Gastroesophageal sphincter (tissue), 4 donors: ENCODE measurements around the gene ALKBH6. TPM values are rescaled to one million over a fixed set of nuclear protein-coding genes. Genes with fewer than 3 reads are reported as not detected.

Source experiments
- ATAC-seq: fragments of 150-250 bp; one replicate; pipeline ENCODE4 v1.9.1; 2016; ENCODE audit warnings: mild to moderate bottlenecking, moderate library complexity
- H3K27ac ChIP-seq, 4 donors: fragments of 200-600 bp; sonication (generic) in 3 of 4; 1 replicate in 3 of 4; 2 replicates in 1 of 4; pipeline ENCODE4 v1.5.1; 2016 to 2019
- H3K27me3 ChIP-seq: fragments of 200-600 bp; sonication (generic); one replicate; pipeline ENCODE4 v1.5.1; 2019
- H3K36me3 ChIP-seq, 2 donors: fragments of 200-600 bp; sonication (generic); one replicate each; pipeline ENCODE4 v1.5.1; 2019; ENCODE audit warnings: control low read depth in 1 of 2
- H3K4me1 ChIP-seq, 3 donors: fragments of 200-600 bp; sonication (generic); 1 replicate in 2 of 3; 2 replicates in 1 of 3; pipeline ENCODE4 v1.5.1; 2016 to 2019; ENCODE audit warnings: control low read depth in 2 of 3
- H3K4me3 ChIP-seq, 2 donors: fragments of 200-600 bp; sonication (generic); one replicate each; pipeline ENCODE4 v1.5.1; 2019; ENCODE audit warnings: mild to moderate bottlenecking in 1 of 2, moderate library complexity in 1 of 2
- H3K9me3 ChIP-seq, 3 donors: fragments of 200-600 bp; sonication (generic); one replicate each; pipeline ENCODE4 v1.5.1; 2017 to 2019; ENCODE audit warnings: control low read depth in 2 of 3
- EP300 ChIP-seq: sonication (generic); formaldehyde crosslinking; IDR thresholded peaks from one replicate; pipeline ENCODE4 v1.6.1; 2017; ENCODE audit warnings: antibody characterized with exemption, mild to moderate bottlenecking
- POLR2A ChIP-seq, 2 donors: fragments of 450-650 bp; IDR thresholded peaks; one replicate each; pipeline ENCODE4 v1.6.1; 2017; ENCODE audit warnings: antibody characterized with exemption in 2 of 2, mild to moderate bottlenecking in 2 of 2, moderate library complexity in 1 of 2
- POLR2AphosphoS5 ChIP-seq: sonication (generic); formaldehyde crosslinking; IDR thresholded peaks from one replicate; pipeline ENCODE4 v1.6.1; 2017; ENCODE audit warnings: antibody characterized with exemption
- WGBS, 2 donors: methylation state at CpG; one replicate each; pipeline ENCODE4 v1.1.5; 2018; ENCODE audit warnings: low coverage in 1 of 2; 5-methylcytosine and 5-hydroxymethylcytosine counted together
- total RNA-seq, 4 donors: library from RNA; depleted of rRNA; stranded (reverse); fragments of >200 nt; gene quantifications; one replicate each; pipeline ENCODE4 v1.1.0, GENCODE V29; 2016
- TF ChIP-seq, protein P1 (sequence below), 4 experiments: fragments of 200-600 bp in 2 of 4; fragments of 450-650 bp in 2 of 4; sonication (generic) in 1 of 4; IDR thresholded peaks; one replicate each; pipeline ENCODE4 v1.5.1; 2017 to 2019; ENCODE audit warnings: antibody characterized with exemption in 4 of 4, mild to moderate bottlenecking in 2 of 4, moderate library complexity in 2 of 4

Gene ALKBH6
- total RNA-seq, 4 donors from 2014 or later: 10.7 to 38.3 (median 25.3) TPM

DNA sequence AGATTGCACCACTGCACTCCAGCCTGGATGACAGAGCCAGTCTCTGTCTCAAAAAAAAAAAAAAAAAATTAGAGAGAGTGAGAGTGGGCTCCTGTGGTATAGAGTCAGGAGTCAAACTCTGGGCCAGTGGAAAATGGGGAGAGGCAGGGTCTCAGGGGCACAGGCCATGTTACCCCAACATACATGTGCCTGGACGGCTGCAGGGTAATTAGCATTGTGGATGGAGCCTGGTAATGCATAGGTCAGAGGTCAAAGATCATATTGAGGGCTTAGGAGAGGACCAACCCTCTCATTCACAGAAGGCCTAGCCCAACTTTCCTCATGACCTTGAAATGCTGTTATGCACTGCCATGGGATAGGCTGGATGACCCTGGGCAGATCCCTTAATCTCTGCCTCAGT is 11.5 kb upstream of the ALKBH6 start:
- no peak for ATAC-seq
- H3K4me3 ChIP-seq: no peak overlapping the region
- no peaks in the 10 kb centered on the region for H3K27me3 ChIP-seq
- no peaks in the 10 kb centered on the region for H3K9me3 ChIP-seq
- peaks cover 0 to 8% (median 0%) of the 10 kb centered on the region in 3 donors for H3K4me1 ChIP-seq
- TF ChIP-seq POLR2A (IDR thresholded peaks at IDR 0.05) (no peak), EP300 (no peak), POLR2AphosphoS5 (no peak)
- TF ChIP-seq, protein P1, sequence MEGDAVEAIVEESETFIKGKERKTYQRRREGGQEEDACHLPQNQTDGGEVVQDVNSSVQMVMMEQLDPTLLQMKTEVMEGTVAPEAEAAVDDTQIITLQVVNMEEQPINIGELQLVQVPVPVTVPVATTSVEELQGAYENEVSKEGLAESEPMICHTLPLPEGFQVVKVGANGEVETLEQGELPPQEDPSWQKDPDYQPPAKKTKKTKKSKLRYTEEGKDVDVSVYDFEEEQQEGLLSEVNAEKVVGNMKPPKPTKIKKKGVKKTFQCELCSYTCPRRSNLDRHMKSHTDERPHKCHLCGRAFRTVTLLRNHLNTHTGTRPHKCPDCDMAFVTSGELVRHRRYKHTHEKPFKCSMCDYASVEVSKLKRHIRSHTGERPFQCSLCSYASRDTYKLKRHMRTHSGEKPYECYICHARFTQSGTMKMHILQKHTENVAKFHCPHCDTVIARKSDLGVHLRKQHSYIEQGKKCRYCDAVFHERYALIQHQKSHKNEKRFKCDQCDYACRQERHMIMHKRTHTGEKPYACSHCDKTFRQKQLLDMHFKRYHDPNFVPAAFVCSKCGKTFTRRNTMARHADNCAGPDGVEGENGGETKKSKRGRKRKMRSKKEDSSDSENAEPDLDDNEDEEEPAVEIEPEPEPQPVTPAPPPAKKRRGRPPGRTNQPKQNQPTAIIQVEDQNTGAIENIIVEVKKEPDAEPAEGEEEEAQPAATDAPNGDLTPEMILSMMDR (IDR thresholded peaks at IDR 0.05): no peak
- no peak overlapping the region for H3K27ac ChIP-seq
- no CpG with 5 or more reads among the region's 1 CpG for WGBS, 2 donors
- H3K36me3 ChIP-seq: peaks cover 0 to 81% of the 10 kb centered on the region in 2 donors

DNA sequence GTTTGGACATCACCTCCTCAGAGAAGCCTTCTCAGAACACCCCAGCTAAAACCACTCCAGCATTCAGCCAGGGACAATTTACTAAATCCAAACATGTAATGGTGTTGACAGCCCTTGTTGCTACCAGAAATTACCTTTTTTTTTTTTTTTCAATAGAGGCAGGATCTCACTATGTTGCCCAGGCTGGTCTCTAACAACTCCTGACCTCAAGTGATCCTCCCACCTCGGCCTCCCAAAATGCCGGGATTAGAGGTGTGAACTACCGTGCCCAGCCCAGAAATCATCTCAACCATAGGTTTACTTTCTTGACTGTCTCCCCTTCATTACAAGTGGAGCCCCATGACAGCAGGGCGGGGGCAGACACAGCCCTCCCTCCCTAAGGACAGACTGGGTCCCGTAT is 9.4 kb upstream of the ALKBH6 start:
- no peak for TF ChIP-seq POLR2A (IDR thresholded peaks at IDR 0.05)
- TF ChIP-seq POLR2AphosphoS5: no peak
- no peak for TF ChIP-seq EP300
- TF ChIP-seq, protein P1 (IDR thresholded peaks at IDR 0.05): no peak
- H3K36me3 ChIP-seq: peaks cover 0 to 98% of the 10 kb centered on the region in 2 donors
- H3K4me3 ChIP-seq: no peak overlapping the region
- WGBS, 2 donors: 80 to 85% methylated on average over 2 to 4 of the region's 5 CpGs
- H3K27me3 ChIP-seq: no peaks in the 10 kb centered on the region
- no peaks in the 10 kb centered on the region for H3K4me1 ChIP-seq
- no peak for ATAC-seq
- H3K27ac ChIP-seq: no peak overlapping the region
- H3K9me3 ChIP-seq: no peaks in the 10 kb centered on the region

DNA sequence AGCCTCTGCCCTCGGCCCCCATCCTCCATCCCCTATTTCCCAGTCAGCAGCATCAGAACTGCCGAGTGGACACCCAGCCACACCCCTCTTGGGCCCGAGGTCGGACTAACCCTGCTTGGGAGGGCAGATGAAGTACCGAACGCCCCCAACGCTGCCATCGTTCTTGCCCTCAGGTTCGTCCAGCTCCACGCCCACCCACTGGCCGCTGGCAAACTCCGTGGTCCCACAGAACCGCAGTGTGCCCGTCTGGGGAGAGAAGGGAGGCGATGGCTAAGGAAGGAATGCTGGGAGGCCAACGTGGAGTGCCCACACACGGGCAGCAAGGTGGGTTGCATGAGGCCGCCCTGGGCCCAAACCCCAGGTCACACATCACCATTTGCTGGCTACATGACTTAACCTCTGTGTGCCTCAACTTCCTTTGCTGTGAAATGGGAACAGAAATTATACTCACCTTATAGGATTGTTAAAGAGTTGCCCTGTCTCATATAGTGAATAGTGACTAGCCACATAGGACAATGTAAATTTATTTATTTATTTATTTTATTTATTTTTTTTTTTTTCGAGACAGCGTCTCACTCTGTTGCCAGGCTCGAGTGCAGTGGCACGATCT is 5.2 kb upstream of the ALKBH6 start:
- Histone ChIP-seq H3K9me3 (no peaks in the 10 kb centered on the region), H3K27ac (no peak overlapping the region), H3K4me3 (no peak overlapping the region), H3K36me3 (peaks cover 0 to 86% of the 10 kb centered on the region in 2 donors), H3K27me3 (no peaks in the 10 kb centered on the region), H3K4me1 (peaks cover 0 to 7% (median 5%) of the 10 kb centered on the region in 3 donors)
- TF ChIP-seq, protein P1 (IDR thresholded peaks at IDR 0.05): no peak
- no peak for TF ChIP-seq EP300
- TF ChIP-seq POLR2AphosphoS5: no peak
- no peak for TF ChIP-seq POLR2A (IDR thresholded peaks at IDR 0.05)
- ATAC-seq: no peak
- 91% methylated on average over 7 of the region's 22 CpGs; no CpG with 5 or more reads in 1 of the 2 donors for WGBS, 2 donors

DNA sequence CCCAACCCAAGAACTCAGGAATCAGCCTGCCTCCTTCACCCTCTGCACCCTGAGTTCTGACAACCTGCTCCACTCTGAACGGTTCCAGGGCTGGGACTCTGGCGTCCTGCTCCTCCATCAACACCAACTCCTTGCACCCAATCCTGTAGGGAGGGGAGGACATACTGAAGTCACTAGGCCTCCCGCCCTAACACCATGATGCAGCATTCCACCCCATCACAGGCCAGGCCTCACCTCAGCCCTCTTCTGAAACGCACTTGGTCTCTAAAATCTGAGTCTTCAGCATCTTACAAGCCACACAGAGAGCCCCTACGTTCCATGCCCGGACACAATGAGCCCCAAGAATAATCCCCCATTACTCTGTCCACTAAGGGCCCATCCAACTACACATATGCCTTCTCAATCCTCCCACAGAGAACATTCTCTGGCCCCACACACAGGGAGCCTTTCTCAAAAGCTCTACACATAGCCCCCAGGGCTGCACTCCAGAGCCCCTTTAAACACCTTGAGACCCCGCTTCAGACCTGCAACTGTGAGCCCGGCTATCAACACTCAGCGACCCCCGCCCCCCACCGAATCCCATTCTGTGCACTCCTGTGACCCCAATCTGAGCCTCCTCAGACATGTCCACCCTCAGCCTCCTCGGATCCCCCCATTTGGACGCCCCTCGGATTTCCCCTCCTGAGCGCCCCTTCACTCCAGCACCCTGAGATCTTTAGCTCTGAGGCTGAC is 567 bp downstream of the ALKBH6 start:
- Histone ChIP-seq H3K9me3 (no peaks in the 10 kb centered on the region), H3K27me3 (no peaks in the 10 kb centered on the region), H3K4me1 (peaks cover 0 to 39% (median 16%) of the 10 kb centered on the region in 3 donors), H3K4me3 (peak overlapping the region; percentile 52 to 71), H3K27ac (peak overlapping the region; percentile 74 to 87 (median 86)), H3K36me3 (peaks cover 0 to 31% of the 10 kb centered on the region in 2 donors)
- no peak for ATAC-seq
- TF ChIP-seq POLR2AphosphoS5 (no peak), EP300 (no peak), POLR2A (IDR thresholded peaks at IDR 0.05) (no peak)
- TF ChIP-seq, protein P1 (IDR thresholded peaks at IDR 0.05): no peak
- 5 to 23% methylated on average over 7 to 11 of the region's 15 CpGs for WGBS, 2 donors
